Ammon's horn (tissue), 1 donor: ENCODE data around the gene P4HA3.

Experiments
- DNase-seq: peaks from one replicate; pipeline ENCODE4 v3.0.0-alpha.2; 2016; ENCODE audit warnings: low spot score

P4HA3 gene

GRCh38 chr11:74262725-74263124 lies 48.7 kb downstream of the P4HA3 start:
- no peak for DNase-seq

- DNase-seq = peak; percentile 46
These were observed 53.4 kb downstream of the P4HA3 start for GRCh38 chr11:74257959-74258553.

DNA sequence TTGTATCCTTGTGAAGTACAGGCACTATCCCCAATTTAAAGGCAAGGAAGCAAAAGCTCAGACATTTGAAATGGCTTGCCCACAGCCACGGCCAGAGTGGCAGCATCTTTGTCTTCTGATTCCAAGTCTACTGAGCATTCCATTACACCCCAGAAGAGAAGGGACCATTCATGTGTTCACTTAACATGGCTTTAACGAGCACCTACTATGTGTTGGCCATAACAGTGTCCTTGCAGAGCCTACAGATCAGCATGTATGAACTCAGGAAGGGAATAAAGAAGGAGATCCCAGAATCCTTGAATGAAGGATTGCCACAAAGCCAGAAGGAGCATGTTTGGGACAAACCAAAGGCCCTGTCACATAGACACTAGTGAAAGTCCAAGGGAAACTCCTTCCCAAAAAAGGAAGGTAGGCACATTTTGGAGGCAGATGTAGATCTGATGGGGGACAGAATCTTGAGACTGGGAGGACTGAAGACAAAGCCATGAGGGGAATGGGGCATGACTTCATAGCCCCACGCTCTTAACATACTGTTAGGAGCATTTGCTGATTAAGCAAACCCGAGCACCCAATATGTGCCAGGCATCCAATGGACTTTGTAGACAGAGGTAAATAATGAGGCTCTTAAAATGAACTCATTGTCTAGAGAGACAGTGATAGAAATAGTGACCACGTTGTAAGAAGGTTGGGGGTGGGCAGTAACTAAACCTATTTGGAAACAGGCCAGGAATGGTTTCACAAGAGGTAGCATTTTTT lies 54.9 kb downstream of the P4HA3 start:
- no peak for DNase-seq

DNA sequence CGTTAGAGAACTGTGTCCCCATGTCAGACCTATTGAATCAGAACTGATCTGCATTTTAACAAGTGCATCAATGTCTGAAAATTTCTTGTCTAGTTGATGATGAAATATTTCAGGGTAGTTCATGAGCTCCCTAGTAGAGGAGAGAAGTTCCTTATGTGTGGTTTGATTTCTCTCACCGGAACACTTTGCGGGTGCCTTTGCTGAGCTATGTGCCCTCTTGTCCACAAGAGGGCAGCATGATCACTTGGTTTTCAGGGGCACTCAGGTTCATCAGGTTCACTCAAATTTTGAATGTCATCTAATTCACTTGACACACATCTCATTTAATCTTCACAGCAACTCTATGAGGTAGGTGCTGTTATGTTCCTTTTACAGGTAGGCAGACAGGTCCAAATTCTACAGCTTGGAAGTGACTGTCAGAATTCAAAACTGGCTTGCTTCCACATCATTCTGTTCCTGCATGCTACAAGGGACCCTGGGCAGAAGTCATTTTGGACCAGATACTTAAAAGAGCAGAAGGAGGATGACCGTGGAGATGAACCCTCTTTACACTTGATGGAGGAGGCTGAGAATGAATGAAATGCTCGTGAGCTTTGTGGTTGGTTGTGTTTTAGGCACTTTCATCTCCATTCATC lies 55.6 kb downstream of the P4HA3 start:
- DNase-seq = peak; percentile 80

- DNase-seq = no peak
These were observed 58.1 kb downstream of the P4HA3 start for GRCh38 chr11:74253361-74253760.

GRCh38 chr11:74249496-74249895 lies 61.9 kb downstream of the P4HA3 start:
- DNase-seq = no peak

GRCh38 chr11:74248469-74248868 lies 63.0 kb downstream of the P4HA3 start:
- DNase-seq = no peak

DNA sequence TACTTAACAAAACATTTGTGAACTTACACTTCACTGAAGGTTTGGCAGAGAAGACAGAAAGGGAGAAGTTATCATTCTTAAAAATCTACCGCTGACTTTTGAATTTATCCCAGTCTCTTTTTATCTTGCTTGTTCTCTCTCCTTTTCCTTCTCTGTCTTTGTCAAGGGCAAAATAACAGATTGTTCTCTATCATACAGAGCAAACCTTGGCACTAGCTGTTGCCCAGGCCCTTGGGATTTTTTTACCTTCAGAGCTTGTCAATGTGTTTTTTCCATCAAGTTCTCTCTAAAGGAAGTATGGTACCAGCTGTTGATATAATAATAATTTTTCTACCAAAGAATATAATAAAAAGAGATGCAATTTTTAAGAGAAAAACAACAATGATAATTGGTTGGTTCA lies 73.2 kb downstream of the P4HA3 start:
- DNase-seq = no peak

DNA sequence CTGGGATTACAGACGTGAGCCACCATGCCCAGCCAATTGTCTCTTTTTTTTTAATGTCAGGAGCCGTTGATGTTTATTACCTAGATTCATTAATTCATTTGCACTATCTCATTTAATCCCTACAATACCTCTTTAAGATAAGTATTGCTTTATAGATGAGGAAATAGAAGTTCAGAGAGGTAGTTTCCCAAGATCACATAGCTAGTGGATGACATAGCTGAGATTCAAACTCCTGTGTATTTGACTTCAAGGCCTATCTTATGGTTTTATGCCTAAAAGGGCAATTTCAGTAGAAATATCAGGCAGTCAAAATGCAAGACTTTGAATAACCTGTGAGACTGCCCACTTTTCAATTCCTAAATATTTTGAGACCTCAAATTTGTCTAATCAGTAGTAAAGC lies 73.9 kb downstream of the P4HA3 start:
- no peak for DNase-seq

DNA sequence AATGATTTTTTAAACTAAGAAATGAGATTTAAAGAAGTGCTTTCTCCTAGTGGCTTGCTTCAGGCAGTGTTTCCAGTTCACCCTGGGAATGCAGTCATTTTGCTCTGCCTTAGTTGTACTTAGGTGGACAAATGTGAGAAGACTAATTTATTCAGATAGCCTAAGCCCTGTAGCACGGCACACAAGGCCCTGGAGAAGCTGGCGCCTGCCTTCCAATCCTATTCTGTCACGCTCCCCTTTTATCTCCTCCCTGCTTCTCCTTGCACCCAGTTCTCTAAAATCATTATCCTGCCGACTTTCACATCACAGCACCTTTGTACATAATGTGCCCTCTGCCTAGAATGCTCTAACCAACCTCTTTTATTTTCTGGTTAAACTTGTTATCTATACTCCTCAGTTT lies 76.3 kb downstream of the P4HA3 start:
- no peak for DNase-seq

GRCh38 chr11:74233683-74234082 lies 77.8 kb downstream of the P4HA3 start:
- DNase-seq = no peak

DNA sequence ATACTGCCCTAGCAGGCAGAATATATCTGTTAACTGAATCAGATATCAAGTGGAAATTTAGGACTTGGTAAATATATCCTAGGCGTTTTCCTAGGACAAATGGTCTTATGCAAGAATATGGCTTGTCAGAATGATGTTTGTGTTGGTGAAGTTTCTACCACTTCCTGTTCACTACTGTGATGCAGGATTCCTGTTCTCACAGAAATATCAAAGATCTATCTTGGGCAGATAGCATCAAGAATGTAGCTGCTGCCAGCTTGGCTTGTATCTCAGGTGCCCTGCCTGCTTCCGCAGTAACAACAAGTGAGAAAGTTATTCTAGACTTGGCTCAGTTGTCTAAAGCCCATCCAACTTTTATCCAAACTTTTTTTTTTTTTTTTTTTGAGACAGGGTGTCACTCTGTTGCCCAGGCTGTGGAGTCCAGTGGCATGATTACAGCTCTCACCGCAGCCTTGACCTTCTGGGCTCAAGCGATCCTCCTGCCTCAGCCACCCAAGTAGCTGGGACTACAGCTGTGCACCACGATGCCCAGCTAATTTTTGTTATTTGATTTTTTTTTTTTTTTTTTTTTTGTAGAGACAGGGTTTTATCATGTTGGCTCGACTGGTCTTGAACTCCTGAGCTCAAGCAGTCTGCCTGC lies 79.0 kb downstream of the P4HA3 start:
- DNase-seq = no peak

- no peak for DNase-seq
These were observed 84.5 kb downstream of the P4HA3 start for GRCh38 chr11:74226907-74227306.

GRCh38 chr11:74225565-74225964 lies 85.9 kb downstream of the P4HA3 start:
- DNase-seq = no peak

DNA sequence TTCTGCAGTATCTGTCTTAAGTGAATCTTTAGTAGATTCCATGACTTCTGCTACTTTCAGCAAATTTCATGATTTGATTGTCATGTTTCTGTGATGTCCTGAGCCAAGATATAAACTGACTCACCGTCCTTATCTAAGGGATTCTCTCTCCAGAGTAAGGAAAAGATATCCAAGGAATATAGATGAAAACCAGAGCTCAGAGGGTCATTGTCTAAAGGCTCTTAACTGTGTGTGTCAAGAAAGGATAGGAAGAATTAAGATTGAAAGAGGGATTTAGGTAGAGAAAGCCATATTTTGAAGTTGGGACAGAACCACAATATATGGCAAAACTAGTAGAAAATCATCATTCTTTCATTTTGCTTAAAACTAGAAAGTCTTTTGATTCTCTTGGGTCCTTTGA lies 89.6 kb downstream of the P4HA3 start:
- no peak for DNase-seq

- no peak for DNase-seq
These were observed 91.1 kb downstream of the P4HA3 start for GRCh38 chr11:74220376-74220775.
